ENCODE data around the gene VEGFC. TPM values are rescaled to one million over a fixed set of nuclear protein-coding genes. Genes with fewer than 3 reads are reported as not detected.

Gene VEGFC
- total and polyA plus RNA-seq, 10 of the 15 experiments (the other 5 are each of a cell fraction or from before 2014, with no cell fraction given), result 0.03 to 0.04 TPM; not detected in 8

DNA sequence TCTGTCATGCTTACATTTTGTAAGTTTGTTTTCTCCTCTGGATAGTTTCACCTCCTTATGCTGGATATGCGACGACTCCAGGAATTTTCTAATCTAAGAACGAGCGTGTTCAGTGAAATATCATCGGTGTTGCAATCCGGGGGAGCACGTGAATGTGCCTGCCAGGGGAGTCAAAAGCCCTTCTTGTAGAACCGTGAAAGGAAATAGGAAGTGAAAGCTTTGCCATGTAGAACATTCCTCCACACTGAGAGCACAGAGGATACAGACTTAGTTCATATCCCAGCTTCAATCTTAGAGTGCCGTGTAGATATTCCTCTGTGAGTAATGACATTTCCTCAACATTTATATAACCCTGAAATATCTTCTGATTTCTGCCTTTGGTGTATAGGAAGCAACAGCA lies 121.2 kb downstream of the VEGFC start:
- SMC1A ChIA-PET (ENCODE audit: uncharacterized antibody, unreplicated experiment), result no interaction called here
- WGBS (ENCODE audit: insufficient coverage, insufficient replicate concordance, low lambda C conversion rate, missing lambda C conversion rate), result 33% methylated on average over 9 of the region's 9 CpGs
- H2AFZ ChIP-seq (ENCODE audit: control insufficient read depth, low read depth, low read length), result no peak overlapping the region
- H3K79me2 ChIP-seq (ENCODE audit: control insufficient read depth, insufficient read depth, low read length), result no peaks in the 10 kb centered on the region
- no peak overlapping the region for H3K9ac ChIP-seq (ENCODE audit: control insufficient read depth, insufficient read depth, low read length)
- H3K4me2 ChIP-seq (ENCODE audit: control insufficient read depth, insufficient read depth), result no peak overlapping the region
- RAD21 ChIA-PET (ENCODE audit: unreplicated experiment), result no interaction called here
- ATAC-seq (no peak), FAIRE-seq (no peak), DNase-seq (ENCODE audit: low read depth, low spot score) (no peak)
- in situ Hi-C loops (cut with MboI) (no loop called here), intact Hi-C loops (cut with micrococcal nuclease; ENCODE audit: unreplicated experiment) (no loop called here)
- H4K20me1 ChIP-seq (ENCODE audit: control insufficient read depth, insufficient read depth), result no peaks in the 10 kb centered on the region
- no peaks in the 10 kb centered on the region for H3K36me3 ChIP-seq (ENCODE audit: control insufficient read depth in 2 of 2, insufficient read depth in 2 of 2, low read length in 1 of 2)
- BruUV-seq (replicated peaks), result no TSS peak
- POLR2A ChIA-PET, result no interaction called here
- H3K4me1 ChIP-seq (ENCODE audit: control insufficient read depth, insufficient read depth, low read length), result no peaks in the 10 kb centered on the region
- no peak overlapping the region for H3K27ac ChIP-seq (ENCODE audit: control insufficient read depth, insufficient read depth)
- 0 out of 2 replicates have a peak, but pooled peaks have one; percentile 10 for TF ChIP-seq SPI1 (IDR thresholded peaks at IDR 0.05; ENCODE audit: borderline replicate concordance, insufficient read depth, low read depth, low read length)
- no peak for TF ChIP-seq PKNOX1 (IDR thresholded peaks at IDR 0.05)
- no peak for TF ChIP-seq BCL11A (IDR thresholded peaks at IDR 0.05; ENCODE audit: low read depth, low read length)
- no peaks in the 10 kb centered on the region for H3K27me3 ChIP-seq (replicated peaks in 1 of 2; ENCODE audit: control insufficient read depth in 2 of 2, insufficient read depth in 2 of 2, low read length in 1 of 2)
- no peaks in the 10 kb centered on the region for H3K9me3 ChIP-seq (replicated peaks; ENCODE audit: control insufficient read depth, insufficient read depth, low read length)
- no peak overlapping the region for H3K4me3 ChIP-seq
- CTCF ChIA-PET, result interaction anchor here (0.8 kb wide), 1 partner anchor 18 kb away, joined by 3 read pairs; no protein-coding TSS in a partner anchor

- intact Hi-C loops (cut with micrococcal nuclease; ENCODE audit: unreplicated experiment) (no loop called here), in situ Hi-C loops (cut with MboI) (no loop called here)
- no peaks in the 10 kb centered on the region for H3K36me3 ChIP-seq (ENCODE audit: control insufficient read depth in 2 of 2, insufficient read depth in 2 of 2, low read length in 1 of 2)
- SMC1A ChIA-PET (ENCODE audit: uncharacterized antibody, unreplicated experiment), result no interaction called here
- no peaks in the 10 kb centered on the region for H3K9me3 ChIP-seq (replicated peaks; ENCODE audit: control insufficient read depth, insufficient read depth, low read length)
- no peak for DNase-seq (ENCODE audit: low read depth, low spot score)
- H3K27me3 ChIP-seq (replicated peaks in 1 of 2; ENCODE audit: control insufficient read depth in 2 of 2, insufficient read depth in 2 of 2, low read length in 1 of 2), result no peaks in the 10 kb centered on the region
- CTCF ChIA-PET, result no interaction called here
- H4K20me1 ChIP-seq (ENCODE audit: control insufficient read depth, insufficient read depth), result no peaks in the 10 kb centered on the region
- no peaks in the 10 kb centered on the region for H3K79me2 ChIP-seq (ENCODE audit: control insufficient read depth, insufficient read depth, low read length)
- H3K9ac ChIP-seq (ENCODE audit: control insufficient read depth, insufficient read depth, low read length), result no peak overlapping the region
- no peak overlapping the region for H3K27ac ChIP-seq (ENCODE audit: control insufficient read depth, insufficient read depth)
- no peaks in the 10 kb centered on the region for H3K4me1 ChIP-seq (ENCODE audit: control insufficient read depth, insufficient read depth, low read length)
- no peak overlapping the region for H2AFZ ChIP-seq (ENCODE audit: control insufficient read depth, low read depth, low read length)
- H3K4me3 ChIP-seq, result no peak overlapping the region
- RAD21 ChIA-PET (ENCODE audit: unreplicated experiment), result no interaction called here
- BruUV-seq (replicated peaks), result no TSS peak
- no peak for FAIRE-seq
- POLR2A ChIA-PET, result no interaction called here
- H3K4me2 ChIP-seq (ENCODE audit: control insufficient read depth, insufficient read depth), result no peak overlapping the region
- ATAC-seq, result no peak
- 0% methylated on average over 2 of the region's 2 CpGs for WGBS (ENCODE audit: insufficient coverage, insufficient replicate concordance, low lambda C conversion rate, missing lambda C conversion rate)
- TF ChIP-seq ZBED1 (IDR thresholded peaks at IDR 0.05; ENCODE audit: borderline replicate concordance) (no peak), NFIC (IDR thresholded peaks at IDR 0.05; ENCODE audit: low read depth, low read length) (no peak), YBX1 (IDR thresholded peaks at IDR 0.05) (no peak), SP1 (IDR thresholded peaks at IDR 0.05; ENCODE audit: low read depth, low read length) (no peak), SUZ12 (IDR thresholded peaks at IDR 0.05; ENCODE audit: unreplicated experiment) (no peak), PML (IDR thresholded peaks at IDR 0.05; ENCODE audit: low read length) (no peak), IRF4 (IDR thresholded peaks at IDR 0.05; ENCODE audit: low read depth, low read length) (no peak), ESRRA (IDR thresholded peaks at IDR 0.05; ENCODE audit: low read length) (no peak), KLF5 (IDR thresholded peaks at IDR 0.05; ENCODE audit: partially characterized antibody) (no peak), MEF2A (IDR thresholded peaks at IDR 0.05; ENCODE audit: insufficient read depth, low read depth, low read length) (no peak), PAX5 (IDR thresholded peaks at IDR 0.05; ENCODE audit: borderline replicate concordance, low read depth, low read length) (no peak), ZBTB33 (IDR thresholded peaks at IDR 0.05) (no peak), MTA2 (IDR thresholded peaks at IDR 0.05; ENCODE audit: low read depth) (no peak), NFXL1 (IDR thresholded peaks at IDR 0.05; ENCODE audit: borderline replicate concordance) (no peak), WRNIP1 (IDR thresholded peaks at IDR 0.05; ENCODE audit: borderline replicate concordance, low read depth, low read length) (no peak)
Measured at GRCh38 chr4:176668324-176668723, 124.4 kb downstream of the VEGFC start.
